Panc1 (cell line): ENCODE data around the gene TGFB2.

Experiments used
- CTCF ChIP-seq: fragments of 450-650 bp; IDR thresholded peaks from 2 replicates; pipeline ENCODE4 v1.5.1; 2017; ENCODE audit warnings: mild to moderate bottlenecking
- POLR2AphosphoS5 ChIP-seq: IDR thresholded peaks from 2 replicates; pipeline ENCODE4 v1.6.1; 2012; ENCODE audit warnings: mild to moderate bottlenecking, low read depth, low read length, moderate library complexity
- REST ChIP-seq, 2 experiments: IDR thresholded peaks; 2 replicates each; pipeline ENCODE4 v1.6.1; 2011 to 2012; ENCODE audit warnings: low read depth in 2 of 2, control low read depth in 1 of 2, low read length in 1 of 2, mild to moderate bottlenecking in 1 of 2, moderate library complexity in 1 of 2; ENCODE audit not compliant: insufficient read depth in 1 of 2
- TCF7L2 ChIP-seq: IDR thresholded peaks from 2 replicates; pipeline ENCODE4 v1.6.1; 2011; ENCODE audit warnings: mild to moderate bottlenecking, low read depth, low read length, inconsistent platforms

GRCh38 chr1:218302155-218302554 is 43.0 kb upstream of the TGFB2 start:
- no peak for TF ChIP-seq CTCF
- no peak for TF ChIP-seq POLR2AphosphoS5
- TF ChIP-seq TCF7L2: no peak
- no peak for TF ChIP-seq REST (IDR thresholded peaks at IDR 0.05; ENCODE audit: insufficient read depth in 1 of 2, low read depth in 2 of 2, low read length in 1 of 2)
